Epithelial cell of proximal tubule (primary cell): ENCODE measurements around the gene ICA1L. TPM values are rescaled to one million over a fixed set of nuclear protein-coding genes. Genes with fewer than 3 reads are reported as not detected.
"Not testable (repeated sequence)": the region's sequence is repeated elsewhere in the genome, so short reads cannot be mapped to it uniquely, and the experiment has no call there.

Experiments used
- DNase-seq: peaks from one replicate; pipeline ENCODE4 v3.0.0-alpha.2; 2011; ENCODE audit warnings: low read depth
- H3K4me3 ChIP-seq: 2 replicates; pipeline ENCODE4 v1.5.1; 2011; ENCODE audit warnings: low read depth, mild to moderate bottlenecking, low read length
- total RNA-seq: library from RNA; depleted of rRNA; stranded (reverse); fragments of >200 nt; gene quantifications from 2 replicates; pipeline ENCODE4 v1.2.3, GENCODE V29; 2015
- TF ChIP-seq, protein P1 (sequence below): conservative IDR thresholded peaks from 2 replicates; pipeline ENCODE4 v1.5.1; 2012; ENCODE audit warnings: low read depth, mild to moderate bottlenecking, low read length

The ICA1L gene
- total RNA-seq, 1 donor from 2014 or later: 3.3 TPM

DNA sequence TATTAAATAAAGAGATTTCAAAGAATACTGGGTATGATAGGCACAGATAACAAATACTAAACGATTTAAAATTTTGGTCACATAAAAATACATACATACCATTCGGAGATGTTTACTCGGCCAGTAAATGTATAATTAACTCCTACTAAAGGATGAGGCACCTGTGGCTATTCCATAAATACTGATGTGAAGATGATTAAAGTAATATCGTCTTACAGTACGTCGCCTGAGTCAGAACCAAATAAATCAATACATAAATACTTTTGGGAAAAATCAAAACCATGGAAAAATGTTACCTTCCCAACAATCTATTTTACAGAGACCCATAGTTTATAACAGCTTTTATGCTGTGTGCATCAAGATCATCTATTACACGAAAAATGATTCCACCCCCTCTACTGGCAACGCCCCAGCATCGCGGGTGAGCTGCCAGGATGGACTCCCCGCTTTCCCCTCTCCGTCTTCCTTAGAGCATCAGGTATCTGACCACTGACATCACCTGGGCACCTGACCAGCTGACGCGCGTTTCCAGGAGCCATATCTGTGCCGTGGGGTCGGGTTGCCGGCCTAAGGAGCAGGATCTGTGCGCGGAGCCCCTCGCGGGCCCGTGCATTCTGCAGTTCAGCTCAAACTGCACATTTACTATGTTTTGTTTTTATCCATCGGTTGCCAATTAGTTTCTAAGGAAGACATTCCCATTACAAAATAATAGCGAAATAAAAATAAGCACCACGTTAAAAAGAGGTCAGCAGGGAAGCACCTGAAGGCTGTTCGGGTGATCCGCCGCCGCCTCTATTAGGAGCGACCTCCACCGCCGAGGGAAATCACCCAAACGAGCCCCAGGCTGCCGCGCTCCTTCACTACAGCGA, 901 bp downstream of the ICA1L start:
- TF ChIP-seq, protein P1, sequence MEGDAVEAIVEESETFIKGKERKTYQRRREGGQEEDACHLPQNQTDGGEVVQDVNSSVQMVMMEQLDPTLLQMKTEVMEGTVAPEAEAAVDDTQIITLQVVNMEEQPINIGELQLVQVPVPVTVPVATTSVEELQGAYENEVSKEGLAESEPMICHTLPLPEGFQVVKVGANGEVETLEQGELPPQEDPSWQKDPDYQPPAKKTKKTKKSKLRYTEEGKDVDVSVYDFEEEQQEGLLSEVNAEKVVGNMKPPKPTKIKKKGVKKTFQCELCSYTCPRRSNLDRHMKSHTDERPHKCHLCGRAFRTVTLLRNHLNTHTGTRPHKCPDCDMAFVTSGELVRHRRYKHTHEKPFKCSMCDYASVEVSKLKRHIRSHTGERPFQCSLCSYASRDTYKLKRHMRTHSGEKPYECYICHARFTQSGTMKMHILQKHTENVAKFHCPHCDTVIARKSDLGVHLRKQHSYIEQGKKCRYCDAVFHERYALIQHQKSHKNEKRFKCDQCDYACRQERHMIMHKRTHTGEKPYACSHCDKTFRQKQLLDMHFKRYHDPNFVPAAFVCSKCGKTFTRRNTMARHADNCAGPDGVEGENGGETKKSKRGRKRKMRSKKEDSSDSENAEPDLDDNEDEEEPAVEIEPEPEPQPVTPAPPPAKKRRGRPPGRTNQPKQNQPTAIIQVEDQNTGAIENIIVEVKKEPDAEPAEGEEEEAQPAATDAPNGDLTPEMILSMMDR: peak; percentile 61
- no peak for DNase-seq
- peak overlapping the region; percentile 86 for H3K4me3 ChIP-seq

DNA sequence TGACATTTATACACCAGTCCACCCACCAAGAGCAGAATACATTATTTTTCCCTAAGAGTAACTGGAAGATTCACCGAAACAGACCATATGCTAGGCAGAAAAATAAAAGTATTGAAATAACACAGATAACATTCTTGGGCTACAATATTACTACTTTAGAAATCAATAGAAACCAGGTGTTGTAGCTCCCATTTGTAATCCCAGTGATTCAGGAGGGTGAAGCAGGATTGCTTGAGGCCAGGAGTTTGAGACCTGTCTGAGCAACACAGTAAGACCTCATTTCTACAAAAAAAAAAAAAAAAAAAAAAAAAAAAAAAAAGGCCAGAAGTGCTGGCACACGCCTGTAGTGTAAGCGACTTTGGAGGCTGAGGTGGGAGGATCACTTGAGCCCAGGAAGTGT, 9.6 kb downstream of the ICA1L start:
- no peak for DNase-seq
- TF ChIP-seq, protein P1: no peak

DNA sequence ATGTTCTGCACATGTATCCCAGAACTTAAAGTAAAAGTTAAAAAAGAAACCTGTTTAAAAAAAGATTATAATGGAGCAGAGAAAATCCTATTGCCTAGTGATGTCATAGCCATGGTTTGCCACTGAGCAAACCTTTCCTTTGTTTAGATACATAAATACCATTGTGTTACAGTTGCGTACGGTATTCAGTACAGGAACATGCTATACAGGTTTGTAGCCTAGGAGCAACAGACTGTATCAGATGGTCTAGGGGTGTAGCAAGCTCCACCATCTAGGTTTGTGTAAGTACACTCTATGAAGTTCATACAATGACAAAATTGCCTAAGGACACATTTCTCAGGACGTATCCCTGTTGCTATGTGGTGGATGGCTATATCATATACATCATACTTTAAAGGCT, 13.0 kb downstream of the ICA1L start:
- no peak overlapping the region for H3K4me3 ChIP-seq

More for the DNA sequence above, 9.6 kb downstream of the ICA1L start:
- no peak overlapping the region for H3K4me3 ChIP-seq

DNA sequence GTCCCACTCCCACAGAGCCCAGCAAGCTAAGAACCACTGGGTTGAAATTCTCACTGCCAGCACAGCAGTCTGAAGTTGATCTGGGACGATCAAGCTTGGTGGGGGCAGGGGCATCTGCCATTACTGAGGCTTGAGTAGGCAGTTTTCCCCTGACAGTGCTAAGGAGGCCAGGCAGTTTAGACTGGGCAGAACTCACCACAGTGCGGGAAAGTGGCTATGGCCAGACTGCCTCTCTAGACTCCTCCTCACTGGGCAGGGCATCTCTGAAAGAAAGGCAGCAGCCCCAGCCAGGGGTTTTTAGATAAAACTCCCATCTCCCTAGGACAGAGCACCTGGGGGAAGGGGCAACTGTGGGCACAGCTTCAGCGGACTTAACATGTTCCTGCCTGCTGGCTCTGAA, 22.2 kb downstream of the ICA1L start:
- H3K4me3 ChIP-seq, DNase-seq: not testable (repeated sequence)

More for the DNA sequence above, 13.0 kb downstream of the ICA1L start:
- DNase-seq: no peak
- TF ChIP-seq, protein P1: no peak

DNA sequence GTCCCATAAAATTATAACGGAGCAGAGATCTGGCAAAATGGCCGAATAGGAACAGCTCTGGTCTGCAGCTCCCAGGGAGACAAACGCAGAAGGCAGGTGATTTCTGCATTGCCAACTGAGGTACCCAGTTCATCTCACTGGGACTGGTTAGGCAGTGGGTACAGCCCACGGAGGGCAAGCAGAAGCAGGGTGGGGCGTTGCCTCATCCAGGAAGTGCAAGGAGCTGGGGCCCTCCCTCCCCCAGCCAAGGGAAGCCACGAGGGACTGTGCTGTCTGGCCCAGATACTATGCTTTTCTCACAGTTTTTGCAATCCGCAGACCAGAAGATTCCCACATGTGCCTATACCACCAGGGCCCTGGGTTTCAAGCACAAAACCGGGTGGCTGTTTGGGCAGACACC, 22.8 kb downstream of the ICA1L start:
- TF ChIP-seq, protein P1: no peak
- H3K4me3 ChIP-seq: no peak overlapping the region
- no peak for DNase-seq

DNA sequence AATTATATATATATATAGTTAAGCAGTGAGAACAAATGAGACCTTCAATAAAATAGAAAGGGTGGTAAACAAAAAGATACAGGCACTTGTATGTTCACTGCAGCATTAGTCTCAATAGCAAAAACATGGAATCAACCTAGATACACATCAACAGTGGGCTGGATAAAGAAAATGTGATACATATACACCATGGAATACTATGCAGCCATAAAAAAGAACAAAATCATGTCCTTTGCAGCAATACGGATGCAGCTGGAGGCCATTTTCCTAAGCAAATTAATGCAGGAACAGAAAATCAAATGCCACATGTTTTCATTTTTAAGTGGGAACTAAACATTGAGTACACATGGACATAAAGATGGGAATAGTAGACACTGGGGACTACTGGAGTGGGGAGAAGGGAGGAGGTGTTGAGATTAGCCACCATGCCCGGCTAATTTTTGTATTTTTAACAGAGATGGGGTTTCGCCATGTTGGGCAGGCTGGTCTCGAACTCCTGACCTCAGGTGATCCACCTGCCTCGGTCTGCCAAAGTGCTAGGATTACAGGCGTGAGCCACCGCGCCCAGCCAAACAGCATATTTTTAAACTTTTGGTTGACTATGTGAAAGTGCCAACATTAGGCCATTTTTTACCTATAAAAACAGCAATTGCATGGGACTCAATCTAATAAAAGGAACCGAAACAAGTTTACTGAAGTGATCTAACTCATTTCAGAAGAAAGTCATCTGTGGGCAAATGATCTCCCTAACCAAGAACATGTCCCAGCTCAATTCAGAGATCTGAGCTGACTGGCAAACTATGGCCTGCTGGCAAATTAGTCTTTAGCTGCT, 23.7 kb downstream of the ICA1L start:
- DNase-seq: no peak
- TF ChIP-seq, protein P1: no peak
- no peak overlapping the region for H3K4me3 ChIP-seq

DNA sequence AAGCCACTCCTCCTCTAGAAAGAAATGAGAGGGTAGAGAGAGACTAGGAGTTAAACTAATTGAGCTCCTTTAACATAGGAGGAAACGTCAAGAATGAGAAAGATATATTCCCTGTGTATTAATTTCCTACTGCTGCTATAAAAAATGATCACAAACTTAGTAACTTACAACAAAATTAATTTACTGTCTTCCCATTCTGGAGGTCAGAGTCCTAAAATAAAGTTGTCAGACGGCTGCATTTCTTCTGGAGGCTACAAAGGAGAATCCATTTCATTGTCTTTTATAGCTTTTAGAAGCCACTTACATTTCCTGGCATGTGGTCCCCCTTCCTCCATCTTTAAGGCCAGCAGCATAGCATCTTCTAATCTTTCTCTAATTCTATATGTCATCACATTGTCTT, 26.9 kb downstream of the ICA1L start:
- no peak overlapping the region for H3K4me3 ChIP-seq
- DNase-seq: no peak
- TF ChIP-seq, protein P1: no peak
